GM12878 (cell line): ENCODE data around the gene RINL. TPM values are rescaled to one million over a fixed set of nuclear protein-coding genes. Genes with fewer than 3 reads are reported as not detected.

Experiments
- BHLHE40 ChIP-seq, 2 experiments: fragments of 450-650 bp in 1 of 2; IDR thresholded peaks; 2 replicates each; pipeline ENCODE4 v1.6.1; 2011 to 2017; ENCODE audit warnings: low read depth in 2 of 2, borderline replicate concordance in 1 of 2, improper control_type of control experiment in 1 of 2, low read length in 1 of 2, mild to moderate bottlenecking in 1 of 2
- BMI1 ChIP-seq: fragments of 450-650 bp; IDR thresholded peaks from 2 replicates; pipeline ENCODE4 v1.6.1; 2016; ENCODE audit warnings: mild to moderate bottlenecking, moderate library complexity, borderline replicate concordance
- DPF2 ChIP-seq: fragments of 450-650 bp; IDR thresholded peaks from 2 replicates; pipeline ENCODE4 v1.6.1; 2017; ENCODE audit warnings: mild to moderate bottlenecking
- IKZF1 ChIP-seq: fragments of 450-650 bp; conservative IDR thresholded peaks from 2 replicates; pipeline ENCODE4 v1.6.1; 2017; ENCODE audit warnings: antibody characterized with exemption, mild to moderate bottlenecking
- IRF4 ChIP-seq: IDR thresholded peaks from 2 replicates; pipeline ENCODE4 v1.6.1; 2011; ENCODE audit warnings: low read depth, low read length
- MTA2 ChIP-seq: fragments of 450-650 bp; IDR thresholded peaks from 2 replicates; pipeline ENCODE4 v1.6.1; 2016; ENCODE audit warnings: low read depth, mild to moderate bottlenecking, moderate library complexity
- NFYA ChIP-seq: IDR thresholded peaks from 2 replicates; pipeline ENCODE4 v1.6.1; 2011; ENCODE audit warnings: low read depth, mild to moderate bottlenecking, low read length, improper control_type of control experiment, borderline replicate concordance
- POLR2AphosphoS5 ChIP-seq: IDR thresholded peaks from 2 replicates; pipeline ENCODE4 v1.6.1; 2011; ENCODE audit warnings: mild to moderate bottlenecking, low read length, inconsistent platforms
- RAD51 ChIP-seq: fragments of 450-650 bp; IDR thresholded peaks from 2 replicates; pipeline ENCODE4 v1.6.1; 2016; ENCODE audit warnings: moderate library complexity, mild to moderate bottlenecking, inconsistent platforms
- SMAD5 ChIP-seq: IDR thresholded peaks from 2 replicates; pipeline ENCODE4 v1.6.1; 2016; ENCODE audit warnings: antibody characterized with exemption, low read depth
- ZNF217 ChIP-seq: fragments of 450-650 bp; IDR thresholded peaks from 2 replicates; pipeline ENCODE4 v1.6.1; 2017; ENCODE audit warnings: antibody characterized with exemption, mild to moderate bottlenecking
- polyA plus RNA-seq, 11 experiments: library from polyadenylated mRNA; depleted of rRNA in 4 of 11; unstranded in 6 of 11; stranded (reverse) in 5 of 11; fragments of >200 nt; fragmentation: Nextera tagmentation in 4 of 11; fragmentation: Illumina TruSeq in 1 of 11; extraction: Ambion mirVana in 4 of 11; extraction: Trizol in 1 of 11; gene quantifications; 1 replicate in 1 of 11; 2 replicates in 10 of 11; pipeline versions ENCODE4 v1.2.1 to v1.2.3, GENCODE V29; 2011 to 2016; ENCODE audit warnings: inconsistent platforms in 2 of 11, missing spikeins in 2 of 11, low read depth in 1 of 11
- total RNA-seq, 4 experiments: library from RNA; depleted of rRNA in 3 of 4; stranded (reverse); fragments of >200 nt in 3 of 4; fragmentation: Illumina TruSeq in 1 of 4; extraction: Trizol in 1 of 4; gene quantifications; 2 replicates each; pipeline versions ENCODE4 v1.2.1 to v1.2.3, GENCODE V29; 2013 to 2021
- TF ChIP-seq, protein P1 (sequence below): fragments of 450-650 bp; IDR thresholded peaks from 2 replicates; pipeline ENCODE4 v1.6.1; 2018; ENCODE audit warnings: mild to moderate bottlenecking, low read depth, moderate library complexity; ENCODE audit not compliant: partially characterized antibody
- TF ChIP-seq, protein P2 (sequence below): IDR thresholded peaks from 2 replicates; pipeline ENCODE4 v1.6.1; 2012; ENCODE audit warnings: improper control_type of control experiment, low read depth, low read length; ENCODE audit not compliant: insufficient replicate concordance
- TF ChIP-seq, protein P3 (sequence below): fragments of 450-650 bp; IDR thresholded peaks from 2 replicates; pipeline ENCODE4 v1.6.1; 2016; ENCODE audit warnings: mild to moderate bottlenecking
- TF ChIP-seq, protein P4 (sequence below): IDR thresholded peaks from 2 replicates; pipeline ENCODE4 v1.6.1; 2011; ENCODE audit warnings: borderline replicate concordance, low read depth, mild to moderate bottlenecking, moderate library complexity, low read length; ENCODE audit not compliant: insufficient read depth, poor library complexity, severe bottlenecking

Gene RINL
- total and polyA plus RNA-seq, 10 of the 15 experiments (the other 5 are each of a cell fraction or from before 2014, with no cell fraction given), result 14.5 to 64.2 (median 47.6) TPM

DNA sequence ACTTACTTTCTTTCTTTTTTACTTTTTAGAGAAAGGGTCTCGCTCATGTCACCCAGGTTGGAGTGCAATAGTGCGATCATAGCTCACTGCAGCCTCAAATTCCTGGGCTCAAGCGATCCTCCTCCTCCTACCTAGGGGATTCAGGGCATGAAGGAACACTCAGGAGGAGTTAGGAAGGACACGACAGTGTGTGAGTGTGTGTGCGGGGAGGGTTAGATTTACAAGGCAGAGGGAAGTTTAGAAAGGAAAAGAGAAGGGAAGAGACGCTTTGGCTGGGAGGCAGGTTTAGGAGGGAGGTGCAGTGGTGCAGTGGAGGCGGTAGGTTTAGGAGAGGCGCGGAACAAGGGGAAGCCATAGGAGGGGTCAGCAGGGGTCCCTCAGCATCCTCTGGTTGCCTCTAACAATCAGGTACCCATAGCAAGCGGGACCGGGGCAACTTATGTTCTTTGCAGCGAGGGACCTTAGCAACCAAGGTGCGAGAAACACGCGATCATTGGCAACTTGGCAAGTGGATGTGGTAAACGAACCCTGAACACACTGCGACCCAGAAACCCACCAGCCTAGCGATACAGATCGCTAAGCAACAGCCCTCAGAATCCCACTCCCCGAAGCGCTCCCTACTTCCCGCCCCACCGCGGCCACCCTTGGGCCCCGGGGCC lies 20.8 kb upstream of the RINL start (continued):
- TF ChIP-seq, protein P1, sequence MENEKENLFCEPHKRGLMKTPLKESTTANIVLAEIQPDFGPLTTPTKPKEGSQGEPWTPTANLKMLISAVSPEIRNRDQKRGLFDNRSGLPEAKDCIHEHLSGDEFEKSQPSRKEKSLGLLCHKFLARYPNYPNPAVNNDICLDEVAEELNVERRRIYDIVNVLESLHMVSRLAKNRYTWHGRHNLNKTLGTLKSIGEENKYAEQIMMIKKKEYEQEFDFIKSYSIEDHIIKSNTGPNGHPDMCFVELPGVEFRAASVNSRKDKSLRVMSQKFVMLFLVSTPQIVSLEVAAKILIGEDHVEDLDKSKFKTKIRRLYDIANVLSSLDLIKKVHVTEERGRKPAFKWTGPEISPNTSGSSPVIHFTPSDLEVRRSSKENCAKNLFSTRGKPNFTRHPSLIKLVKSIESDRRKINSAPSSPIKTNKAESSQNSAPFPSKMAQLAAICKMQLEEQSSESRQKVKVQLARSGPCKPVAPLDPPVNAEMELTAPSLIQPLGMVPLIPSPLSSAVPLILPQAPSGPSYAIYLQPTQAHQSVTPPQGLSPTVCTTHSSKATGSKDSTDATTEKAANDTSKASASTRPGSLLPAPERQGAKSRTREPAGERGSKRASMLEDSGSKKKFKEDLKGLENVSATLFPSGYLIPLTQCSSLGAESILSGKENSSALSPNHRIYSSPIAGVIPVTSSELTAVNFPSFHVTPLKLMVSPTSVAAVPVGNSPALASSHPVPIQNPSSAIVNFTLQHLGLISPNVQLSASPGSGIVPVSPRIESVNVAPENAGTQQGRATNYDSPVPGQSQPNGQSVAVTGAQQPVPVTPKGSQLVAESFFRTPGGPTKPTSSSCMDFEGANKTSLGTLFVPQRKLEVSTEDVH, result no peak
- no peak for TF ChIP-seq NFYA
- no peak for TF ChIP-seq BHLHE40 (IDR thresholded peaks at IDR 0.05; ENCODE audit: borderline replicate concordance in 1 of 2, low read depth in 2 of 2, low read length in 1 of 2)
- TF ChIP-seq SMAD5, result no peak
- no peak for TF ChIP-seq ZNF217
- TF ChIP-seq POLR2AphosphoS5, result no peak
- TF ChIP-seq, protein P2, sequence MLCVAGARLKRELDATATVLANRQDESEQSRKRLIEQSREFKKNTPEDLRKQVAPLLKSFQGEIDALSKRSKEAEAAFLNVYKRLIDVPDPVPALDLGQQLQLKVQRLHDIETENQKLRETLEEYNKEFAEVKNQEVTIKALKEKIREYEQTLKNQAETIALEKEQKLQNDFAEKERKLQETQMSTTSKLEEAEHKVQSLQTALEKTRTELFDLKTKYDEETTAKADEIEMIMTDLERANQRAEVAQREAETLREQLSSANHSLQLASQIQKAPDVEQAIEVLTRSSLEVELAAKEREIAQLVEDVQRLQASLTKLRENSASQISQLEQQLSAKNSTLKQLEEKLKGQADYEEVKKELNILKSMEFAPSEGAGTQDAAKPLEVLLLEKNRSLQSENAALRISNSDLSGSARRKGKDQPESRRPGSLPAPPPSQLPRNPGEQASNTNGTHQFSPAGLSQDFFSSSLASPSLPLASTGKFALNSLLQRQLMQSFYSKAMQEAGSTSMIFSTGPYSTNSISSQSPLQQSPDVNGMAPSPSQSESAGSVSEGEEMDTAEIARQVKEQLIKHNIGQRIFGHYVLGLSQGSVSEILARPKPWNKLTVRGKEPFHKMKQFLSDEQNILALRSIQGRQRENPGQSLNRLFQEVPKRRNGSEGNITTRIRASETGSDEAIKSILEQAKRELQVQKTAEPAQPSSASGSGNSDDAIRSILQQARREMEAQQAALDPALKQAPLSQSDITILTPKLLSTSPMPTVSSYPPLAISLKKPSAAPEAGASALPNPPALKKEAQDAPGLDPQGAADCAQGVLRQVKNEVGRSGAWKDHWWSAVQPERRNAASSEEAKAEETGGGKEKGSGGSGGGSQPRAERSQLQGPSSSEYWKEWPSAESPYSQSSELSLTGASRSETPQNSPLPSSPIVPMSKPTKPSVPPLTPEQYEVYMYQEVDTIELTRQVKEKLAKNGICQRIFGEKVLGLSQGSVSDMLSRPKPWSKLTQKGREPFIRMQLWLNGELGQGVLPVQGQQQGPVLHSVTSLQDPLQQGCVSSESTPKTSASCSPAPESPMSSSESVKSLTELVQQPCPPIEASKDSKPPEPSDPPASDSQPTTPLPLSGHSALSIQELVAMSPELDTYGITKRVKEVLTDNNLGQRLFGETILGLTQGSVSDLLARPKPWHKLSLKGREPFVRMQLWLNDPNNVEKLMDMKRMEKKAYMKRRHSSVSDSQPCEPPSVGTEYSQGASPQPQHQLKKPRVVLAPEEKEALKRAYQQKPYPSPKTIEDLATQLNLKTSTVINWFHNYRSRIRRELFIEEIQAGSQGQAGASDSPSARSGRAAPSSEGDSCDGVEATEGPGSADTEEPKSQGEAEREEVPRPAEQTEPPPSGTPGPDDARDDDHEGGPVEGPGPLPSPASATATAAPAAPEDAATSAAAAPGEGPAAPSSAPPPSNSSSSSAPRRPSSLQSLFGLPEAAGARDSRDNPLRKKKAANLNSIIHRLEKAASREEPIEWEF, result no peak
- TF ChIP-seq, protein P3, sequence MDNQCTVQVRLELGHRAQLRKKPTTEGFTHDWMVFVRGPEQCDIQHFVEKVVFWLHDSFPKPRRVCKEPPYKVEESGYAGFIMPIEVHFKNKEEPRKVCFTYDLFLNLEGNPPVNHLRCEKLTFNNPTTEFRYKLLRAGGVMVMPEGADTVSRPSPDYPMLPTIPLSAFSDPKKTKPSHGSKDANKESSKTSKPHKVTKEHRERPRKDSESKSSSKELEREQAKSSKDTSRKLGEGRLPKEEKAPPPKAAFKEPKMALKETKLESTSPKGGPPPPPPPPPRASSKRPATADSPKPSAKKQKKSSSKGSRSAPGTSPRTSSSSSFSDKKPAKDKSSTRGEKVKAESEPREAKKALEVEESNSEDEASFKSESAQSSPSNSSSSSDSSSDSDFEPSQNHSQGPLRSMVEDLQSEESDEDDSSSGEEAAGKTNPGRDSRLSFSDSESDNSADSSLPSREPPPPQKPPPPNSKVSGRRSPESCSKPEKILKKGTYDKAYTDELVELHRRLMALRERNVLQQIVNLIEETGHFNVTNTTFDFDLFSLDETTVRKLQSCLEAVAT, result 0 out of 2 replicates have a peak, but pooled peaks have one; percentile 10
- TF ChIP-seq RAD51, result no peak
- TF ChIP-seq IKZF1, result no peak
- no peak for TF ChIP-seq BMI1
- TF ChIP-seq, protein P4, sequence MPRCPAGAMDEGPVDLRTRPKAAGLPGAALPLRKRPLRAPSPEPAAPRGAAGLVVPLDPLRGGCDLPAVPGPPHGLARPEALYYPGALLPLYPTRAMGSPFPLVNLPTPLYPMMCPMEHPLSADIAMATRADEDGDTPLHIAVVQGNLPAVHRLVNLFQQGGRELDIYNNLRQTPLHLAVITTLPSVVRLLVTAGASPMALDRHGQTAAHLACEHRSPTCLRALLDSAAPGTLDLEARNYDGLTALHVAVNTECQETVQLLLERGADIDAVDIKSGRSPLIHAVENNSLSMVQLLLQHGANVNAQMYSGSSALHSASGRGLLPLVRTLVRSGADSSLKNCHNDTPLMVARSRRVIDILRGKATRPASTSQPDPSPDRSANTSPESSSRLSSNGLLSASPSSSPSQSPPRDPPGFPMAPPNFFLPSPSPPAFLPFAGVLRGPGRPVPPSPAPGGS, result peak; percentile 15
- TF ChIP-seq IRF4, result no peak
- peak; percentile 42; the same call in 1 of the 2 replicates for TF ChIP-seq DPF2
- no peak for TF ChIP-seq MTA2
